ENCODE data around the gene KIFC3.
A peak's percentile ranks its signal among the peaks of the same experiment; 100 is the strongest.
"Not testable (repeated sequence)": the region's sequence is repeated elsewhere in the genome, so short reads cannot be mapped to it uniquely, and the experiment has no call there.

KIFC3 gene

DNA sequence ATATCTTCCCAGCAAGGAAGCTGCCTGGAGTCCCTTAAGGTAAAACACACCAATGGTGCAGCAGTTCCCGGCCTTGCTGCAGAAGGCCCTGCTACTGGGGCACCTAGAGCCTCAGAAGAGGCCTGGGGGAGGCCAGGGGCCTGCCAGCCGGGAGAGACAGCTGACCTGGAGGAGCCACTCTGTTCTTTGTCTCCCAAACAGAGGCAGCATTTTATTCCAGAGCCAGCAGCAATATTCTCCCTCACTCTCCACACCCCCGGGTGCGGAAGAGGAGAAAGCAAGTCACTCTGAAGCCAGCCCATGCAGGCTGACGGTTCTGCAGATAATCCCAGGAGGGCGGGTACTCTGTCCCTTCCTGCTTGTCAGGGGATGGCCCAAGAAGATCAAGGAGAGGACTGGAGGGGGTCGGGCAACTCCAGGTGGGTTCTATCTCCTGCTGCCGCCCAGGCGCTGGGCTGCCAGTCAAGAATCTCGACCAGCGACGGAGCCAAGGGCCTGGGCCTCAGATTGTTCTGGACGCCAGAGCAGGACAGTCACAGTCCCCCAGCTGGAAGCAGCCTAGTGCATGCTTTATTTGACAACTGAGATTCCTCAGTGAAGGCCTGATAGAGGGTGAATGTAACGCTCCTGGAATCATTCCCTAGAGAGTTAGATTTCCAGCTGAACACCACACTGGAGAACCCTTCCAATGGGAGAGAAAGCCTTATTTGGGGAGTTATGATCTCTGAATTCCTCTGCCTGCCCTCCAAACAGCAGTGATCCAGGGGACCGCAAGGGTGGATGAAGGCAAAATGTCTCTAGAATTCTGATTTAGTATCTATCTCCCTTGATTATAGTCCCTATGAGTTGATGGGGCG, 1.1 kb upstream of the KIFC3 start:
- no peak for ATAC-seq

DNA sequence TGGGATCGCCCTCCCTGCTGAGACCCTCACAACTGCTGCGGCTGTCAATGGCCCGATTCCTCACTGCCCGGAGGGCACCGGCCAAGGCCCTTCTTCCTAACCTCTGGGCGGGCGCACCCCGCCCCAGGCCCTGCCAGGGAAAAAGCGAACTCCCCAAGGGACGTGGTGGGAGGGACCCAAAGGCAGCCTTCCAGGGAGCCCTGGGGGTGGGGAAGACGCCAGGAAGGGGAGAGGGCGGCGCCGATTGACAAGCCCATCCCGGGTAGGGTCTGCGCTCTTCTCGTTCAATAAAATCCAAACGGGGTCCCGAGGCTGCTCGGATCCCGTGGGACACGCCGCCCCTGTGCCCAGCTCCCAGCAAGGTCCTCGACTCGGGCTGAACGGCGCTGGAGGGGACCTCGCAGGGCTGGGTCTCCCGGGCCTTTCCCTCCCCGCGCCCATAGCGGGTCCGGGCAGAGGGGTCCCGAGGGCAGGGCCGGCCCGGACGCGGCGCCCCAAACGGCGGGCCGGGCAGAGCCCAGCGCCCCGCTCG, 416 bp downstream of the KIFC3 start:
- peak; percentile 30 for ATAC-seq
- DNase-seq = no peak

More for the DNA sequence above, 1.1 kb upstream of the KIFC3 start:
- DNase-seq = no peak

DNA sequence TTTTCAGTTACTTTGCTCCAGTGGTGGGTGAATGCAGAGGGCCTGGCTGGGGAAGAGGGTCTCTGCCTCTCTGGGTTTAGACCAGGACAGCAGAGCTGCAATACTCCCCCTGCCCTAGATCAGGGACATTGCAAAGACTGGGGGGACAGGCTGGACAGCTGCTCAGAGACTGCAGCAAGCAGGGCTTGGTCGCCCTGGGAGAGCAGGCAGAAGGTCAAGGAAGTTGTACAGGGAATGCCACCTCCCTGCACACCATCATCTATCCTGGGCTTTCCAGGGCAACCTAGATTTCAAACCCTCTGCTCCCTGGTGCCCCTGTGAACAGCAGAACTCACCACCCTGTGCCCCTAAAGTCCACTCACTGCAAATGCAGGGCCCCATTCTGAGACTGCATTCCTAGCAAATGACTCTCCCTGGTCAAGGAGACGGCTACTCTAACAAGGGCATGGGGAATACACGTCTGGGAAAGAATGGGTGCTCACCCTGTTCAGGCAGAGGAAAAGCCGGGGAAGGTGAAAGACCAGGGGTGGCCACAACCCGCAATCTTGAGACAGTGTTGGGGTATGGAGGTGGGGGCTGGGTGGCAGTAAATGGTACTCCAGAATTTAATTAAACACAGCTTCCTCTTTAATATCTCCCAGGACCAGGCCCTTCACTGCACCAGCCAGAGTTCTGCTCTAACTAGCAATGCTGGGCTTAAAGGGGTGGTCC, 1.0 kb downstream of the KIFC3 start:
- ATAC-seq = no peak
- no peak for DNase-seq

DNA sequence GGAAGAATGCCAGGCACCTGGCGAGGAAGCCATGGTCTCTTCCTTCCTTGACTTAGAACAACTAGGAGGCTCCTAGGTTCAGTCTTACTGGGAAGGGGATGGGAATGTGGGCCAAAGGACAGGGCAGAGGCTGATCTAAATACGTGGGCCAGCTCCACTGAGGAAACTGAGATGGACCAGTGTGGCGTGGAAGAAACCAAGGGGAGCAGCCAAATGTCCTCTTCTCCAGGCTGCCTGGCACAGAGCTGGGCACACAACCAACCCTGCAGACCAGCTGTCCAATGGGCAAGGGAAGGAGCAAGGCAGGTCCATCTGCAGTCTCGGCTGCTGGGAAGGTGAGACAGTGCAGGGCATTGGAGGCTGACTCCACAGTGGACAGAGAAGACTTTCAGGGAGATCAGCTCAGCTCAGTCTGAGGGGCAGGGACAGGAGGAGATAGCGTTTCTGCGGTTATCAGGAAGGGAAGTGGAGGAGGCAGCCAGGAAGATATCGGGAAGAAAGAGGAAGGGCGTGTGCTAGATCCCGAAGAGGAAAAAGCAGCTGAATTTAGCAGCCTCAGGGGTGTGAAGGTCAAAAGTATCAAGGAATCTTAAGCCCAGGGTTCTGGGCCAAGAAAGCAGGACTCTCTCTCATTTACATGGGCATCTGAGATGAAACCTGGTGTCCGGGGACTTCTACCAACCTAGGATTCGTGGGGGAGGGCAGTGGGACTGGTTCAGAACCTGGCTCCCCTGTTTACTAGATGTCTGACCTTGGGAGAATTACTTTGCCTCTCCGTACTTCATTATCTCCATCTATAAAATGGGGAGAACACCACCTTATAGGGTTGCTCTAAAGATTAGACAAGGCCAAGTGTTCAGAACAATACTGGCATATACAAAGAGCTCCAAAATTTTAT, 1.8 kb downstream of the KIFC3 start:
- no peak for ATAC-seq

DNA sequence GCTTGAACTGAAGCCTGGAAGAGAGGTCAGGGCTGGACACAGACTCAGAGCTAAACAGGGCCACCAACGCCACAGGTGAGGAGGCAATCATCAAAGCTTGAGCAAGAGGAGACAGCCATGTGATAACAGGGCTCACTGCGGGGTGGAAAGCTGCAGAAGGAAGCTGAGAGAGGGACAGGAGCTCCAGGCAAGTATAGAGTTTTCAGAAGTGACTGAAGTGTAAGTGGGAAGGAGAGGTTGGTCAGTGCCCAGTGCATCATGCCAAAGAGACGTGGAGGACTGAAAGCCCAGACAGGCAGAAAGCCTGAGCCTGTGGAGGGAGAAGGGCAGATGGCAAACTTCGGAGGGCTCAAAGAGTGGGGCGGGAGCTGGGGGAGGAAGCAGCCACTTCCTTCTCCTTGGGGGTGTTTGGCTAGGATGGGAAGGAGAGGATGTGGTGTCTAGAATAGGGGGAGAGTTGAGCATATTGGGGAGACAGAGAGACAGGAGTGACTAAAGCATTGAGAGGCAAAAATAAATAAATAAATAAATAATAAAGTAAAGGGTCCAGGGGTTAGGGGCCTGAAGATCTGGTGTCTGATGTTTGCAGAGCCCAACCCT, 2.6 kb downstream of the KIFC3 start:
- DNase-seq (no peak), ATAC-seq (no peak)

More for the DNA sequence above, 1.8 kb downstream of the KIFC3 start:
- DNase-seq = no peak

DNA sequence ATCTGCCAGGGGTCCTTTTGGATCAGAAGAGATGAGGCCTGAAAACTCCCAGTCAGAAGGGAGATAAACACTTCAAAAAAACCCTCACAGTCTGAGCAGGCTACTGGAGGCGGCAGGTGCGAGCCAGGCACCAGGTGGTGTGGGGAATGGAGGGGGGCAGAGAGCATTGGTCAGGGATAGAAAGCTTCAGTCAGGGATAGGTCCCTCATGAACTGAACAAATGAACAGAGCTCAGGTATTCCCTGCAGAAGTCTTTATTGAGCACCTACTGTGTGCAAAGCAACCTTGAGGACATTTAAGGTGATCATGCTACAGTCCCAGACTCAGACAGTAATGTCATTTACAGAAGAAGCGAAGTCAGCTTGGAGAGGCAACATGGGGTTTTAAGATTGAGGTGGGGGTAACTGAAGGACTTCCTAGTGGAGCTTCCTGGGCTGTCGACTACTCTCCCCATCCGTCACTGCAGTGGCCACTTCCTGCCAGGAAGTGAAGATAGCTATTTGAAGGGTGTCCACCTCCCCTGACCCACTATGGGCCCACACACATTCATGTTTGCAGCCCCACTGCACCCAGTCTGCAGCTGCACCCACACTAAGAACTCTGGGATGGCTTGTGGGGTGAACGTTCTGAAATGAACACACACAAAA, 3.2 kb downstream of the KIFC3 start:
- ATAC-seq (no peak), DNase-seq (no peak)

DNA sequence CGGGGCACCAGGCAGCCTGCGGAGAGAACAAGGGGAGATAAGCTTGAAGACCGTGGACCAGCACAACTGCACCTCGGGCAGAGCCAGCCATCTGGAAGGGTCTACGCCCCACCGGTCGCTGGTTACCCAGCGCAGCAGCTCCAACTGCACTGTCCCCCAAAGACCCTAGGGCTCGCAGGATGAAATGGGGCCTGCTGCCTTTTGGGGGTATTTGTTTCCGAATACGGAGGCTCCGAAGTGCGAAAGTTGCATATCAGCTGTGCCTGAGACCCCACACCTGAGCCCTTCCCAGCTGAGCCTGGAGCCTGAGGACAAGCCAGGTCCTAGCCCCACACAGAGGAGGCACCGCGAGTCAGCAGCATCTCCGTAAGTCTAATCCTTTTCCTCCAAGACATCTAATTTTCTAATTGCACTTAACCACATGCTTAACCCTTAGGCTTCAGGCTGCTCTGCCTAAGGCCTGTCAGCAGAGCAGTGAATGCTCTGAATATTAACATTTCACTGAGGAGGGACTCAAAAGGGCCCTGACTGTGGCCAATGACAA, 4.0 kb downstream of the KIFC3 start:
- ATAC-seq (no peak), DNase-seq (no peak)

DNA sequence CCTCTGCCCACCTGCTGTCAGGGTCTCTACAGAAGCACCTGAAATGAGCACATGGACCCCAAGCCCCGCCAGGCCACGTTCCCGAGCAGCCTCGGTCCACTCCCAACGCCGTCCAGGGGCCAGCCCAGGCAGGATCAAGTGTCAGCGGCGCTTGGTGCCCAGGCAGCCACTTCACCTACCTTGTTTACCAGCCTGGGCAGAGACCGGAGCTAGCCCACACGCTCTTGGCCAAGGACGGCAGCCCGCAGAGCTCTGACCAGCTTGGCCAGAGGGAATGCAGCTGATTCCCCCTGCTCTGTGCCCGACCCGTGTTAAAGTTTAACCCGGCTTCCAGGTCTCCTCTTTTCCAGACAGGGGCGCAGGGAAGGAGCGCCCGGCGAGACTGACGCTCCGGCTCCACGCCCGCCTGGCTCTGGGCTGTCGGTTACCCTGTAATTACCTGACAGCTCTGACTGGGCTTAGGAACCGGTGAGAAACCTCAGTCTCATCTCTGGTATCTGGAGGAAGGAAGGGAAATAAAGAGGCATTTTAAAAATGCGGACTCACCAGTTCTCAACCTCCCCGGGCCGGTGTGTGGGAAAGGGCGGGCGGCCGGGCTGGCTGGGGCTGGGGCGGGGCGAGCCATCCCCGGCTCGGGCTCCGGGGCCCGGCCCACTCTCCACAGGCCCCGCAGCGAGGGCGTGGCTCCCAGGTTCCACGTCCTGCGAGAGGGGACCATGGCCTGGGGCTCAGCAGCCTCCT, 4.6 kb downstream of the KIFC3 start:
- DNase-seq = no peak

DNA sequence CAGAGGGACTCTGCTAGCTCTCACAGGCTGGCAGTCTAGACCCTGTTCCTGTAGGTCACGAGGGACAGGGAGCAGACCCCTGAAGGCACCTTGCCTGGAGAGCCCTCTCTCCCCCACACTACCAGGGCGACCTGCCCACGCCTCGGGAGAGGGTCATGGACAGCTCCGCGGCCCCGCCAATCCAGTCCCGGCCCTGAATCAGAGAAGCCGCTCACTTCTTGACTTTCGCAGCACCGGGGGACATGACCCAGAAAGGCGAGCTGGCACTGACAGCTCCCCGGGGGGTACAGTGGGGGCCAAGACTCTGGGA, 5.1 kb downstream of the KIFC3 start:
- DNase-seq (no peak), ATAC-seq (no peak)

More for the DNA sequence above, 4.6 kb downstream of the KIFC3 start:
- ATAC-seq = no peak

DNA sequence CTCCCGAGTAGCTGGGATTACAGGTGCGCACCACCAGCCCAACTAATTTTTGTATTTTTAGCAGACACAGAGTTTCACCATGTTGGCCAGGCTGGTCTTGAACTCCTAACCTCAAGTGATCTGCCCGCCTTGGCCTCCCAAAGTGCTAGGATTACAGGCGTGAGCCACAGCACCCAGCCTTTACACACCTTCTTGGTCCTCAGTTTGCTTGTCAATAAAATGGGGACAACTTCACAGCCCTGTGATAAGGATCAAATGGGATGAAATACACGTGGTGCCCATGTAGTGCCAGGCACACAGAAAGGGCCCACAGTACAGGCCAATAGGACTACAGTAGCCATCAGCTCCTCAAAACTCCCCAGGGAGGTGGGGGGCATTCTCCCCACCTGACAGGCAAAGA, 6.3 kb downstream of the KIFC3 start:
- not testable (repeated sequence) for ATAC-seq, DNase-seq

DNA sequence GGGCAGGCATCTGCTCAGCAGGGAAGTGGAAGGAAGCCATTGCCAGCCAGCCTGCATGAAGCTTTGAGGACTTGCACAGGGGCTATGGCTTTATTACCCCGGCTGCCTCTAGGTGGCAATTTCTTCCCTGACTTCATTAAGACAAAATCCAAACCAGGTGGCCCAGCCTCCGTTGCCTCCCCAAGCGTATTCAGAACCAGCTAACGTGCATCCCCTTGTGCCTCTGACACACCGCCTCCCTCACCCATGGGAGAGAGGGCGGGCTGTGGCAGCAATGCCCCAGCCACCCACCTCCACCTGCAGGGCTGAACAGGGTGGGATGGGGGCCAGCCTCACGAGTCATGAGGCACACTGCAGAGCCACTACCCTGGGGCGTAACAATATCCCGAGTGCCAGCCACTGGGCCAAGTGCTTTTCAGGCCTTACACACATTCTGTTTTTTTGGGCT, 6.8 kb downstream of the KIFC3 start:
- DNase-seq (peak; percentile 24), ATAC-seq (peak; percentile 26)

DNA sequence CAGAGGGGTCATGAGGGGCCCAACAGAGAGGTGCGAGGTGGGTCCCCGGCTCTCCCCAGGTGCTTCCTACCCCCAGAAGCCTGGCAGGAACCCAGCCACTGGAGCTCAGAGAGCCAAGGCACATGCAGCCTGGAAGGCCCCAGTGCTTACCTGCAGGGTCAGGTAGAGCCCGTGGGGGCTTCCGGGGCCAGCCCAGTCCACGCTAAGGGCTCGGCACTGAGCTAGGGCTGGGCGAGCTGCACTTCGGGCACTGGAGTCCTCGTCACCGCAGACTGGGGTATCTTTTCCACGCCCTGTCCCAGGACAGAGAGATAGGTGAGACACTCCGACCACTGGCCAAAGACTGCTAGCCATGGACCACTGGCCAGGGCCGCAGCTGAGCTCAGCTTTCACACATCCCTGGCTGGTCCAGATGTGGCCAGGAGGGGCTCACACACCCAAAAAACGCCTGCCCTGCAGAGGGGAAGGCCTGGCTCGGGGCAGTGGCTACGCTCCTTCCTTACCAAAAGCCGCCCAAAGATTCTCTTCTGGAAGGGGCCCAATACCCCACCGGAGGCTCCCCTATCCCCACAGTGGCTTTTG, 7.4 kb downstream of the KIFC3 start:
- DNase-seq (no peak), ATAC-seq (no peak)

DNA sequence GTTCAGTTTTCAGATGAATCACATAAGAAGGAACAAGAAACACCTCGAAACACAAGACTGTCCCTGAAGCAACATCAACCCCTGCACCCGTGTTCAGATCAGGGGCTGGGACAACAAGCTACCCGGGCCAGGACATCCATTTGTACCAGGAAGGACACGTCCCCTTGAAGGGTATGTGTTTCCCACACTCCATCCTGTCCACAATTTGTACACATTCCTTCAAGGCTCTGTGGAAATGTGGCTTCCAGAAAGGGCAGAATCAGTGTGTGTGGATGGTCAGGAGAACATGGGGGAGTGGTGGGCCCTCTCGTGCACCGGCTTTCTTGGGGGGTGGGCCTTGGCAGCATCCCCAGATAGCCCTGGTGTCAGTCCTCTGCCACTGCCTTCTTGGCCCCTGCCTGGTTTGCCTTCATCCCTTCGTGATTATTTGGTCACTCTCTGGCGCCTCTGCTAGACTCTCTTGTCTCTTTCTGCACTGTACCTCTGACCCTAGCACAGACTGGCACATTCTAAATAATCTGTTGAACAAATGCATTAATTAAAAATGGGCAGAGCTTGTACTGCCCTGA, 10.3 kb downstream of the KIFC3 start:
- DNase-seq = no peak
- no peak for ATAC-seq

DNA sequence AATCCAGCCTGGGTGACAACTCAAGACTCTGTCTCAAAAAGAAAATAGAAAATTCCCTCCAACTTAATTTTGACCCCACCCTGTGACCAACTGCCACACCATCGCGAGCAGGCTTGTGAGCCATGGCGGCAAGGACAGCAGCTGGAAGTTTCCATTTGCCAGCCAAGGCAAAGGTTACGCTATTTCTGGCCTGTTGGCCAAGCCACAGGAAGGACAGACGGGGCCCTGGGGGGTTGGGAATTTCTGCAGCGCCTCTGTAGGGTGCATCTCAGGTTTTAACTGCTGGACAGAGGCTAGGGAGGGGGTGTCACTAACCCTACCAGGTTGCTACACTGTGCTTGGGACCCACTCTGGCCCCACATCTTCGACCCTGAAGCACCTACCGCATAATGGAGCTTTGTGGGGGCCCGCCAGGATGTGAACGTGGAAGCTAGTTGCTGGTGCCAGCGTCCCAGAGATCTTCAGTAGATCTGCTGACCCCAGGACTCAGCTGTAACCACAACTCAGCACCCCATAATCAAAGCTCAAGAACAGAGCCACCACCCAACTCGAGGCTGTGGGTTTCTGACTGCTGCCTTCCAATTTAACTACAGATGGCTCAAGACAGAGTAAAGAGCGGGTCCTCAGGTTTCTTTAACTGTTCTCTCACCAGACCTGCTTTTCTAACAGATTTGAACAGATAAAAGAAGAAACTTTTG, 10.9 kb downstream of the KIFC3 start:
- no peak for DNase-seq
- no peak for ATAC-seq

DNA sequence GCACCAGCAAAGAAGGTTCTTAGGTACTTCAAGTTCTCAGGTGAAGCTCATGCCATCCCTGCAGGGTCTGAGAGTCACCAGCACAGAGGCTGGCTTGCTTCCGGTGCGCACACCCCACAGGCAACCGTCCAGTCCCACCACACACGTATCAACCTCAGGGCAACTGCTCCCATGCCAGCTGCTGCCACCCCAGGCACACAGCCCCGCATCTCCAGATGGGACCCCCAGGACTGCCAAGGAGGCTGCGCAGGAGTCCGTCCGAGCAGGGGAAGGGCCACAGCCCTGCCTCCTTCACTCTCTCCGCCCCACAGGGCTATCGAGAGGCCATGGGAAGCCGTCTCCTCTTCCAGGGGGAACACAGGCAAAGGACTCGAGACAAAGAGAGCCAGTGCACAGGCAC, 13.3 kb downstream of the KIFC3 start:
- ATAC-seq (no peak), DNase-seq (no peak)

DNA sequence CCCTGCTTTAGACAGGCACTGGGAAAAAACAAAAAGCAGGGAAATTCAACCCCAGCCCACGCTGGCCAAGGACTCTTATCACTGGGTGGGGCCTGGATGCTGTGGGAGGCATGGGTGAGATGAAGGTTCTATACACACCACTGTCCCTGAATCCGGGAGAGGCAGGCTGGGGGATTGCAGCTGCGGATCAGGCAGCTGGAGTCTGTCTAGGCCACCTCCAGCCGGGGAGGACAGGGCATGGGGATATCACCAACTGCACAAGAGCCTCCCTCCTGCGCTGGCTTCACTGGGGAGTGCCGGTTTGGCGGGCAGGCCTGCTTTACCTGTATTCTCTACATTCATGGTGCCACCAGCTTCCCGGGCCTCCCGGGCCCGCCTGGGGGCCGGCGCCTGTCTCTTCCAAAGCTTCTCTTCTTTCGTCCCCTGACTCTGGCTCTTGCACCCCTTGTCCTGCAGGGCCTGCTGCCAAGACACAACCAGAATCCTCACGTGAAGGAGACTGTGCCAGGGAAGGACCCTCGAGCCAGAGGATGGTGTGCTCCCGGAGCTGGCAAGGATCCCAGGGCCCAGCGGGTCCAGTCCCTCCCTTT, 13.9 kb downstream of the KIFC3 start:
- DNase-seq = no peak
- no peak for ATAC-seq

DNA sequence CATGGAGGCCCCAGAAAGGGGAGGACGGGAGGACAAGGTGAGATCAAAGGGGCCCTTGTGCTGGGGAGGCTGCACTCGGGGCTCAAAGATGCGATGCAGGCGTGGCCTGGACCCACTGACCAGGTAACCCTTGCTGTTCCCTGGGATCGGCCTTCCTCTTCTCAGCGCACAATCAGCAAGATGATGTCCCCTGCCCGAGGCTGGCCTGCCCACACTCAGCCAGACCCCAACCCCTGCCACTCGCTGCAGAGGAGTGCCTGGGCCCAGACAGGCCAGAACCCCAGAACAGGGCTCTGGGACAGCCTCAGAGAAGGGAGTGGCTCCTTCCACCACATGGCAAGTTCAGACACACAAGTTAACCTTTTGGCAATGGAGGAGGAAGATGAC, 14.8 kb downstream of the KIFC3 start:
- ATAC-seq (no peak), DNase-seq (no peak)

DNA sequence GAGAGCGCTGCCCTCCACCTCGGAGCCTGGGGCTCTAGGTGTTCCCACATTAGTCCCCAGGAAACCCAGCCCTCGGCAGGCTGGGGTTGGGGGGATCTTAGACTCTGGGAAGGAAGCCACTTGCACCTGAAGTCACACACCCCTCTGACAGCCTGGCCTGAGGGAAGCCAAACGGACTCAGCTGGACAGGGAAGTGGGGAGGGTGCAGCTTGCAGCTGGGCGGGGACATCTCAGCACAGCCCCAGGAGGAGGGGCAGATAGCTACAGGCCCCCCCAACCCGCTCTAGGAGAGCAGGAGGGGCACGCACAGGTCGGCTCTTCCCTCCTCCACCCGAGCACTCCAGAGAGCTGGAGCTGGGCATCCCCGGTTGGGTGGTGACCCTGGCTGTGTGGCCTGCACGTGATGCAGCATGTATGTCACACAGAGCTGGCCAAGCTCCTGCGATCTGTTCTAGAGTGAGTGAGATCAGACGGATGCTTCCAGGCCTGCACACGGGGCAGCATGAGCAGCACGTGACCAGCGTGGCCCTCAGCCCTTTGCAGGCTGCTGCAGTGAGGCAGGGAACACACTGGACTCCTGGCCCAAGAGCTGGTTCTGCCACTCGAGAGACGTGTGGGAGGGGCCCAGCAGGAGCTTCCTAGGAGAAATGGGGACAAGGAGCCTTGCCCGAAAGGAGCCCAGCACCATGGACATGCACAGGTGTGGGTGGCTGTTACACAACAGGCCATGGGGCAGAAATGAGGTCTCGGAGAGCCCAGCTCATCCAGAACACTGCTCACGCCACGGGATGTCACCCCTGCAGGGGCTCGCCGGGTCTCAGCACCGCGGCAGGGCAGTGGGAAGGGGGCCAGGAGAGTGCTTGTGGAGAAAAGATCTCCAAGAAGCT, 15.4 kb downstream of the KIFC3 start:
- DNase-seq (no peak), ATAC-seq (no peak)
